HG03558 (cell line): ENCODE results near the gene ASF1B.
A peak's percentile ranks its signal among the peaks of the same experiment; 100 is the strongest.
"Not testable (repeated sequence)": the region's sequence is repeated elsewhere in the genome, so short reads cannot be mapped to it uniquely, and the experiment has no call there.

Experiments
- ATAC-seq: cut with Tn5 transposase; IDR thresholded peaks from one replicate; pipeline ENCODE4 v1.9.1; 2021; ENCODE audit warnings: moderate number of reproducible peaks; ENCODE audit not compliant: unreplicated experiment; ENCODE audit errors: extremely low read depth

Gene ASF1B

GRCh38 chr19:14136509-14137281, at the start of gene ASF1B:
Gene ASF1B (minus strand): TSS chr19:14136589. CDS start chr19:14136456, 133 bp downstream.
- peak; percentile 69 for ATAC-seq

GRCh38 chr19:14185691-14186090, 49.3 kb upstream of the ASF1B start:
- not testable (repeated sequence) for ATAC-seq

GRCh38 chr19:14185158-14185557, 48.8 kb upstream of the ASF1B start:
- no peak for ATAC-seq

GRCh38 chr19:14183741-14184350, 47.5 kb upstream of the ASF1B start:
- no peak for ATAC-seq

GRCh38 chr19:14182476-14182875, 46.1 kb upstream of the ASF1B start:
- ATAC-seq, result no peak

- no peak for ATAC-seq
Observed at GRCh38 chr19:14181906-14182305, 45.5 kb upstream of the ASF1B start.

- not testable (repeated sequence) for ATAC-seq
Observed at GRCh38 chr19:14181199-14181598, 44.8 kb upstream of the ASF1B start.

GRCh38 chr19:14177496-14178074, 41.2 kb upstream of the ASF1B start:
- ATAC-seq, result no peak

- no peak for ATAC-seq
Observed at GRCh38 chr19:14175351-14175792, 39.0 kb upstream of the ASF1B start.

GRCh38 chr19:14174883-14175282, 38.5 kb upstream of the ASF1B start:
- no peak for ATAC-seq

- ATAC-seq, result no peak
Observed at GRCh38 chr19:14168993-14169392, 32.6 kb upstream of the ASF1B start.

GRCh38 chr19:14168259-14168972, 32.0 kb upstream of the ASF1B start:
- no peak for ATAC-seq

- ATAC-seq, result no peak
Observed at GRCh38 chr19:14167576-14168138, 31.3 kb upstream of the ASF1B start.

- no peak for ATAC-seq
Observed at GRCh38 chr19:14166999-14167575, 30.7 kb upstream of the ASF1B start.

- no peak for ATAC-seq
Observed at GRCh38 chr19:14165990-14166830, 29.8 kb upstream of the ASF1B start.

- no peak for ATAC-seq
Observed at GRCh38 chr19:14164724-14165493, 28.5 kb upstream of the ASF1B start.

- no peak for ATAC-seq
Observed at GRCh38 chr19:14164082-14164481, 27.7 kb upstream of the ASF1B start.

GRCh38 chr19:14162871-14163297, 26.5 kb upstream of the ASF1B start:
- no peak for ATAC-seq
